ENCODE results near the gene SENP8.
"Not testable (repeated sequence)": the region's sequence is repeated elsewhere in the genome, so short reads cannot be mapped to it uniquely, and the experiment has no call there.

The SENP8 gene

DNA sequence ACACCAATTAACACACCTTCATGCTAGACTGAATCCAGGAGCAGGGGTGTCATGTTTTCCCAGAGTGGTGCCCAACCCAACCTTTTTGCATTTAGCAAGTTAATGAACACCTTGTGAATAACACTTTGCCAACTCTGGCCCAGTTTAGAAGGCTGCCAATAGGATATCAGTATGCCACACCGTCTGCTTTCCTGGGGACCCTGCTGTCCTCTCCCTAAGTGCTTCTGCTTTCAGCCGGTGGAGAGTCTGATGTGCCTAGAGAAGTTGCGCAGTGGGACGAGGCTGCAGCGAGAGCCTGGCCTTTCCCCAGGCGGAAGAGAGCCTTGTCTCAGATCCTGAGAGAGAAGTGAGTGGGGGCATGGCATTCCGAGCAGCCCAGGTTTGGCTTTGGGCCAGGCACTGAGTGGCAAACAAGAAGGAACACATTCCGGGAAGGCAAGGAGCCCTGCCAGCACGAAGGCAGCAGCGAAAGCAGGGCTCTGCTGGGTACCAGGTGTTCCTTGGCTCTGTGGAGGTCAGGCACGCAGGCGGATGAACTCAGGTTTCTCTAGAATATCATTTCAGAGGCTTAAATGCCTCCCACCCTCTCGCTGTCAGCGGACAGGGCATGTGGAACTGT lies 36.9 kb downstream of the SENP8 start:
- DNase-seq (ENCODE audit: low read depth, low spot score) = peak; percentile 93

DNA sequence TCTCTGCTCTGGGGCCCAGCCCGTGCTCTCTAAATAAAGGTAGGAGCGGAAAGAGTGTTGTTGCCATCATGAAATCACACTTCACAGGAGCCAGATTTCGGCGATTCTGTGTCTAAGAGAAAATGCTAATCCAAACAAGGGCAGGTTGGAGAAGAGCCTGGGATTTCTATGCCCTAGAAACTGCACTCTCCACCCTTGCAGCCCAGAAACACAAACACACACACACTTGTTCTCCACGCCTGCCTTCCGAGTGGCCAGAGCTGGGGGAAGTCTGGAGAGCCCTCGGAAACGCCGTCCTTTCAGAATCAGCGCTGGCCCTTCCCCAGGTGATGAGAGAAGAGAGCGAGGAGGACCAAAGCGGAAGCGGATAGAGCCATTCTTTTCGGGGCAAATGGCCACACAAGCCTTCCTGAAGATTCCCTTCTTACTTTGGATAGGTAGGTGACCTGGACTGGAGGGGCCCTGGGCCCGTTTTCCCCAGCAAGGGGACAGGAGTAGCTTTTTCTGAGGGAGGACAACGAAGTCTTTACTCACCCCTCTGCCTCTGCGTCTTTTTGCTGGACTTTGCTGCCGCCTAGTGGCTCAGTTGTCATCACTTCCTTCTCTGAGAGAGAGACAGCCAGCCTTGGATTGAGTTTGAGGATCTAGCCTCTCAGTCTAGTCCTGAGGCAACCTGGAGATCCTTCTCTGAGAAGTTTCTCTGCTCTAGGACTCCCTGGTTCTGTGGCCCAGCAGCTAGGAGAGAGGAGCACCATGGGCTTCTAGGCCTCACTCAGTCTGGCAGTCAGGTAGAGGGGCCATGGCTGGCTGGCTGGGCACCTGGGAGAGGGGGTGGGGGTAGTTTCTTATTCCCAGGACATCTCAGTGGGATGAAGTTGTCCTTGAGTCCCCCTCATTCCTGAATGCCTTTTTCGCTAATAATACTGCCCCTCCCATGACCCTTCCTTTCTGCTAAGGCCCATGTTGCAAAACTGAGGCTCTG lies 37.7 kb downstream of the SENP8 start:
- peak; percentile 92 for DNase-seq (ENCODE audit: low read depth, low spot score)

DNA sequence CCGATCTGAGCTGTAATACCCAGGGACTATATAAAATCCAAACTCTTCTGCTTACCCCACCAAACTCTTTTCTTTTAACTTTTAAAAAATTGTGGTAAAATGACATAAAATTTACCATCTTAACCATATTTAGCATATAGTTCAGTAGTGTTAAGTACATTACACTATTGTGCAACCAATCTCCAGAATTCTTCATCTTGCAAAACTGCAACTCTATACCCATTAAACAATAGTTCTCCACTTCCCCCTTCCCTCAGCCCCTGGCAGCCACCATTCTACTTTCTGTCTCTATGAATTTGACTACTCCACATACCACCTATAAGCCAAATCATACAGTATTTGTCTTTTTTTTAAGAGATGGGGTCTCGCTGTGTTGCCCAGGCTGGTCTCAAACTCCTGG lies 38.7 kb downstream of the SENP8 start:
- no peak for DNase-seq (ENCODE audit: low read depth, low spot score)

DNA sequence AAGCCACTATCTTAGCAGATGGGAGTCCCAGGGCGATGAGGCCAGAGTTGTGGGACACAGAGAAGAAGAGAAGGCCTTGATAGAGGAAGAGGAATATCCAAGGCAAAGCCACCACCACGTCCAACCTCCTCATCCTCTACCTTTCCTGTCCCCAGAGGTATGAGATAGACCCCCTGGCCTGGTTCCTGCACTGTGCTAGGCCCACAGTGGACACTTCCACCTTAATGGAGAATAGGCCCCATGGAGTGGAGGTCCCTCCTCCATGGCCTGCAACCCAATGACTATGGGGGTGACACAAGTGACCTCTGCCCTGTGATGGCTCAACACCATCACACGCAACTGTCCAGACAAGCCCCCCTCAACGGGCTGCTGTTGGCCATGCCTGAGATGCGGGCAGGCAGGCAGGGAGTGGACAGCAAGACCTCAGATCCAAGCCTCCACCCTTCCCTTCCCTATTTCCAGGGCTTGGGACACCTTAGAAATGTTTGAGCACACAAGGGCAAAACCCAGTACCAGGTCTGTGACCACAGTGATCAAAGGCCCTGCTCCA lies 42.6 kb downstream of the SENP8 start:
- DNase-seq (ENCODE audit: low read depth, low spot score) = no peak

DNA sequence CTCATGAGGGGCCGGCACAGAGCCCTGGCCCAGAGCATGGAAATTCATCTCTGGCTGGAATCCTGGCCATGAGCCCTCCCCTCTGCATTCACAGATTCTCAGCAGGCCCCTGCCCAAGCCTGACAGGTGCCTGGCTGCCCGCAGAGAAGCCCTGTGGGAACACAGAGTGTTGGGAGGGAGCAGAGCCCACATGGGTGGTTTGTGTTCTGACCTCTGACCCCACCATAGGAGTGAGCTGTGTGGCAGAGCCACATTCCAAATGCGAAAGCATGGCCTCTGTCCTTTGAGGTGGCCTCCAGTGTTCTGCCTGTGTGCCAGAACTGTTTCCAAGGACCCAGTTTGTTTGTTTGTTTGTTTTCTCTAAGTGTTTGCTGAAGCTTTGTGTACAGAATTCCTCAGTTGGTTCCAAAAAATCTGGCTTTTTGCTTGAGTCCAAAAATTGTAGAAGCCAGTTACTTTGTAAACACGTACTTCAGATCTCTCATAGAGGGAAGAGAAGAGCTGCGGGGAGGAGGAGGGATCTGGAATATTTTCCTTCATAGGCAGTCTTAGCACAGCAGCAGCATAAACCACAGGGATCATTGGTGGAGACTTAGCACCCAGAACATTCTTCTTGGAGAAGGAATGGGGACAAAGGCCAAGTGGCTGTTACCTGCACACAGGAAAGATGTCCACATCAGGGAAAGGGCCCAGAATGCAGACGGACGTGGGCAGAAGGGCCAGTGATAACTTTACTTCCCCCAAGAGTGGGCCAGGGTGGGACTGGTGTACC lies 43.3 kb downstream of the SENP8 start:
- DNase-seq (ENCODE audit: low read depth, low spot score) = no peak

DNA sequence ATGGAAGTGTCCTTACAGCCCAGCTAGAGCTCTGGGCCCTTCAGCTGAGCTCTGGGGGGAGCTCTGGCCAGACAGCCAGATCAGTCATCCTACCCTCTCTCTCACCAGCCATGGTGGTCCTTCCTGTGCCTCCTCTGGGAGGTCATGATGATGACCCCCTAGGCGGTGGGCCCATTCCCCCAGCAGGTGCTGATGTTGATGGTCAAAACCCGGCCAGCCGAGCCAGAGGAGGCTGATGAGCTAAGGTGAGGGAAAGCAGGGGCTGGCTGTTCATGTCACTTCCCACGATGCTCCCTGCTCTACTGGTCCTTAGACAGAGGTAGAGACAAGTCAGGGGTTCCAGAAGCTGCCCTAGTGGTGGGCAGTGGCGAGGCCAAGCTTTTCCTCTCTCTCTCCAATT lies 44.4 kb downstream of the SENP8 start:
- DNase-seq (ENCODE audit: low read depth, low spot score) = no peak

DNA sequence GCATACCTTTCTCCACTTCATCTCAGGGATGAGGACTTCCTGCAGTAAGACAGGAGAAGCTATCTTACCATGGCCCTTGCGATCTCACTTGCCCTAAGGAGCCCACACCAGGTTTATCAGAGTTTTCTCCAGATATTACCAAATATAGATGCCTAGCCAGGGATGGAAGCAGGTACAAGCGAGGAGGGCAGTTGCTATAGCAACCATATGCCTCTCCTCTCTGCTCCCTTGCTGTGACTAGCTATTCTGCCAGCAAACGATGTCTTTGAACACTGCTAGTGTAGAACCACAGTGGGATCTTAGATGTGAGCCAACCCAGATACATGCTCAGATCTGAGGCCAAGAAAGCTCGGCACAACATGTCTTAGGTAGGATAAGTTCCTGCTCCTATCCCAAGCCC lies 45.5 kb downstream of the SENP8 start:
- DNase-seq (ENCODE audit: low read depth, low spot score) = no peak

DNA sequence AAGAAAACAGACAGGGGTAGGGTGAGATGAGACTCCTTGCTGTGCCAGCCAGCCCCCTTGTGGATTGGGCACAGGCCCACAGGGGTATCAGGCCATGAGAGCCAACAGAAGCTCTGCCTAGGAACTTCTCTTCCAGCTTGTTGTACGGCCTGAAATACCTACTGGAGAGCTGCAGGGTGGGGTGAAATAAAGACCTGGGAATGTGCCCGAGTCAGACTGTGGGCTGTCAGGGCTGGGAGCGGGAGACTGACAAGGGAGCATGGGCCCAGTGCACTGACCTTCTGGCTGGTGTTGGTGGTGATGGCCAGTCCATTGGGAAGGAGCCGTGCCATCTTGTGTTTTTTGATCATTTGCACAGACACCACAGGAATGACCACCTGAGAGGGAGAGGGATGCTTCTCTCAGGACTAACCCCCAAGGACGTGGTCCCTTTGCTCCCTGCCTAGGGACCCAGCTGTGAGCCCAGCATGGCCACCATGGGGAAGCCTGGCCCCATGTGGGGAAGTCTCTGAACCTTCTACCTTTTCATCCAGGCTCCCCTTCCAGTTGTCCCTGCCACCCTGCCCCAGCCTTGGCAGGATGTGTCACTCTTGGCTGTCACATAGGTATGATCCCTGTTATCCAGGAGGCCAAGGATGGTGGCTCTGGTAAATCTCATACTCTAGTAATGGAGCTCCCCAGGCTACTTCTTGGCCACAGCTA lies 48.7 kb downstream of the SENP8 start:
- no peak for DNase-seq (ENCODE audit: low read depth, low spot score)

DNA sequence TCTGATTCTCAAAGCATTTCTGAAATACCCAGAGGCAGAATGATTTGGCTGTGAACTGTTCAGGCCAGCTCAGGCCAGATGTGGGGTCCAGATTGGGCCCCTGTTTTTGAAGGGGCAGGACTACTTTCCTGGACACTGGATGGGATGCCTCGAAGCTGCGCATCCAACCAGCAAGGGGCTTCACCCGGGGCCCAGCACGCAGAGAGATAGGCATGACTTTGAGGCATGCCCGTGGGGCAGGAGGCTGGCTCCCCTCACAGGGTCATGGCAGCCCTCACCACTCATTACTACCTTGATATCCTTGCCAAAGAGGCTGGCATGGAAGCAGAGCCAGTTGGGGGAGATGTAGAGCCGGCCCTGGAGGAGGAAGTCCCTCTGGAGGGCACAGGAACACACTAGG lies 49.2 kb downstream of the SENP8 start:
- DNase-seq (ENCODE audit: low read depth, low spot score) = no peak

DNA sequence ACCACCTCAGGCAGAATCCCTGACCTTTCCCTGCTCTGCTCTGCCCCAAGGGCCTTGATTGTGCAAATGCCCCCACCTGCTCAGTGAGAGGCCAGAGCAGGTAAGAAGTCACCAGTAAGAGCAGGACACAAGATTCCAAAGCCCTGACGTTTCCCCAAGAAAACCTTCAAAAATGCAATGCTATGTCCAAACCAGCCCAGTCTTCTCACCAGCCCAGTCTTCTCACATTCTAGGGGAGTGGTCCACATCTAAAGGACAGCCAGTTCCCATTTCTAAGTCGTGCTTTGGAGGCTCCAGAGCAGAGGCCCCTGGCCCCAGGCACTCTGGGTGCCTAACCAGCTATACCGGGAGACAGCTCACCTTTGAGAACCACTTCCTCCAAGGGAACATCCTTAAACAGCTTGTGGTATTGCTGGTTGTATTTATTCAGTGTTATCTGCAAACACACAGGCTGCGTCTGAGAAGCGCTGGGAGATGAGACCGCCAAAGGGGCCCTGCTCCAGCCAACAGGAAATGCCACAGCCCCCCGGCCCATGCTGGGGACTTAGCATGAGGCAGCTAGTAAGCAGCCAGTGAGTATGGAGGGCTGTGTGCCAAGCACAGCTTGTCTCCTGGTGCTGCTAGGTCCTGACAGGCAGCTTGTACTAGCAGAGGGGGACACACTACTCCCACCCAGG lies 50.1 kb downstream of the SENP8 start:
- peak; percentile 73 for DNase-seq (ENCODE audit: low read depth, low spot score)

DNA sequence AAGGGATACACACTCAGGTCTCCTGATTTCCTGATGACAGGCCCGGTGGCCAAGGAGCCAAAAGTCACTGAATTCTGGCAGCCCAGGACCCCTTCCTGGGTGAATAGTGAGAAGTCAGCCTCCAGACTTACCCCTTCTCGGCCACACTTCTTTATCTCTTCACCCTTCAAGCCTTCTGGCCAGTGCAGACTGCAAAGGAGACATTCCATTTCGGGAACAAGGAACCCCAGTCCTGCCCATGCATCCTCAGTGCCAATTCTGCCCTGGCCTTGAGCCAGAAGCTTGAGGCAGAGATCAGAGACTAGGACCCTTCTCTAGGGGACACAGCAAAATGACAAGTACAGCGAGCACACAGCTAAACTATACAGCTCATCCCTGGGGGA lies 50.6 kb downstream of the SENP8 start:
- peak; percentile 19 for DNase-seq (ENCODE audit: low read depth, low spot score)

DNA sequence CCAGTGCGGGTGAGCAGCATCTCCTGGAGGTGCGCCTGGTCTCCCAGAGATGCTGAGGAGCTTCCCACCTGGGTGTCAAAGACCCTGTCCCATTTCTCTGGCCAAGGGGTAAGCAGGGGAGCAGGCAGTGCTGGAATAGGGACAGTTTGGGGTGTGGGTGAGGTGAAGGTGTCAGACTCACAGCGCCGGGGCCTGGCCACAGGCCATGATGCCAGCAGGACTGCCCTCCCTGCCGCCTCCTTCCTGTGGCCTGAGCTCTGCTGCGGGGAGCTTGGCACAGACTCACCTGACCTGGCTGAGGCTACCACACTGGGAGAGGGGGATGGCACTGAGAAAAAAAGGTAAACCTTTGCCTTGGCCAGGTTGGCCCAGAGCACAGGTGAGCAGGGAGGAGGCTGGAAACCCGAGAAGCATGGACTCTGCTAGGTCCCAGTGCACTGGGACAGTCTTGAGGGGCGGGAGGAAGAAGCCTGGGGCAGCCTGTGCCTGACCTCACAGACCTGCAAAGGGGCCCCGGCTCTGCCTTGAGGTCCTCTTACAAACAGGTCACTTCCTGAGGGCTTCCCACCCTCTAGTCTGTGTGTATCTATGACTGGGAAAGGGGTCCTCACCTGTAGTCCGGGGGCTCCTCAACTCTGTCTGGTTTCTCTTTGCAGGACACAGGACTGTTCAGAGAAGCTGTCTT lies 51.2 kb downstream of the SENP8 start:
- DNase-seq (ENCODE audit: low read depth, low spot score) = no peak

DNA sequence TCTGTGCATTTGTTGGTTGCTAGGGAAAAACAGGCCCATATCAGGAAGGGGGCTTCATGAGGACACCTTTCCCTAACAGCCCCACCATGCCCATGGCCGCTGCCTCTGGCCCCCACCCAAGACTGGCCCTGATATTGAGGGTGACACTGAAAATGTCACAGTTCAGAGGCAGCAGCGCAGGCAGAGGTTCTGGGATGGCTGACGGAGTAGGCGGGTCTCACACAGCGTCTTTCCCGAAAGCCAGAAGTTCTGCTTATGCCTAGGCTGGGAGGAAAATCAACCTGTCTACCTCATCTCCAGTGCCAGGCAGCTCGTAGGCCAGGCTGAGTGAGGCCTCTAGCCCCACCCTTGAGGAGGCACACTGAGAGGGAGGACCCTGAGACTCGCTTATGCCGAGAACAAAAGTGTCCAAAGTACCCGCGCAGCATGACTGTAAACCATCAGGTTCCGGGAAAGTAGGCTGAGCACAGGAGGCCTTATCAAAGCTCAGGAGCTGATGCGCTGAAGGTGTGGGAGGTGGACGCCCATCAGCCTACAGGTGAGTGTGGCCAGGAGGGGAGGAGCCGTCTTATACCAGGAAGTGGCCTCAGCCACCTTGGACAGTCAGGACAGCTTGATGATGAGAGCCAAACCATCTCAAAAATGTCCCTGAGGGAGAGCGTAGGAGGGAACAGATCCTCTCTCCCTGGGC lies 51.9 kb downstream of the SENP8 start:
- no peak for DNase-seq (ENCODE audit: low read depth, low spot score)

DNA sequence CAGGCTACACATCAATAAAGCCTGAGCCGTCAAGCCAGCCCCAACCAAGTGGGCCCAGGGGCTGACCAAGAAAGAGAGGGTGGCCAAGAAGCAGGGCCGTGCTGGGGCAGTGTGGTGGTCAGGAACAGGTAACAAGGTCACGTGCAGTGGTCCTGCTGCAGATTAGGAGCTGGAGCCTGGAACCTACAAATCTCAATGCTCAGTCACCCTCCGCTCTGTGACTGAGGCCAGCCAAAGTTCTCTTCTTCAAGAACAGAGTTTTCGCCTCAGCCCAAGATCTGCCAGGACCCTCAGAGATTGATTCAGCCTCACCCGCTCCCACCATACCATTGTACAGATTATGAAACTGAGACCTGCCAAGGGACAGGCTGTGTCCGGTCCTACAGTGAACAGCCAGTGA lies 52.5 kb downstream of the SENP8 start:
- DNase-seq (ENCODE audit: low read depth, low spot score) = no peak

DNA sequence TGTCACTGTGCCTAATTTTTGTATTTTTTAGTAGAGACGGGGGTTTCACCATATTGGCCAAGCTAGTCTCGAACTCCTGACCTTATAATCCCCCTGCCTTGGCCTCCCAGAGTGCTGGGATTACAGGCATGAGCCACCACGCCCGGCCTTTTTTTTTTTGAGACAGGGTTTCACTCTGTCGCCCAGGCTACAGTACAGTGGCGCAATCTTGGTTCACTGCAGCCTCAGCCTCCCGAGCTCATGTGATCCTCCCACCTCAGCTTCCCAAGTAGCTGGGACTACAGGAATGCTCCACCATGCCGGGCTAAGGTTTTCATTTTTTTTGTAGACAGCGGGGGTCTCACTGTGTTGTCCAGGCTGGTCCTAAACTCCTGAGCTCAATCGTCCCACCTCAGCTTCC lies 53.8 kb downstream of the SENP8 start:
- not testable (repeated sequence) for DNase-seq (ENCODE audit: low read depth, low spot score)

DNA sequence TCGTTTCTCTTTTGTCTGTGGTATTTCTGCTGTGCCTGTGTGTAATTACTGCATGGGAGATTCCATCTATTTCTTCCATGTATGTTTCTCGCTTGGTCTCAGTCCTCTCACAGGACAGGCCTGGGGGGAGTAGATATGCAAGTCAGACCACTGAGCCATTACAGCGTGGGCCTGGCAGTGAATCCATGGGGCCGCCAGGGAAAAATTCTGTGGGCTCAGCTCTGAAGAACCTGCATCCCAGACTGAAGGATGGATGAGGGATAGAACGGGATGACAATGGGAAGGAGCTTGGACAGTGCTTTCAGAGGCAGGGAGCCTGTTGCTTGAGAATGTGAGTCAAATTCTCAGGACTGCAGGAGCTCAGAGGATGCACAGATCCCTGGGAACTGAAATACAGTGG lies 54.6 kb downstream of the SENP8 start:
- no peak for DNase-seq (ENCODE audit: low read depth, low spot score)

DNA sequence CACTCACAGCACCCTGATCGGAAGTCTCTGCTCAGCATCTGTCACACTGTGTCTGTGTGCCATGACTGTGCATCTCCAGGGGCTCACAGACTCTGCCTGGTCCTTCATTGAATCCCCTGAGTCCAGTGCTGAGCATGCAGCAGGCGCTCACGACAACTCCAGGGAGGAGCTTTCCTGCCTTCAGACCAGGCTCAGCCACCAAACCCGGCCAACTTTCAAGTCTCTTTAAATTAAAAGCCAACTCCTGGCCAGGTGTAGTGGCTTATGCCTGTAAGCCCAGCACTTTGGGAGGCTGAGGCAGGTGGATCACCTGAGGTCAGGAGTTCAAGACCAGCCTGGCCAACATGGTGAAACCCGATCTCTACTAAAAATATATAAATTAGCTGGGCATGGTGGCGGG lies 55.2 kb downstream of the SENP8 start:
- no peak for DNase-seq (ENCODE audit: low read depth, low spot score)

DNA sequence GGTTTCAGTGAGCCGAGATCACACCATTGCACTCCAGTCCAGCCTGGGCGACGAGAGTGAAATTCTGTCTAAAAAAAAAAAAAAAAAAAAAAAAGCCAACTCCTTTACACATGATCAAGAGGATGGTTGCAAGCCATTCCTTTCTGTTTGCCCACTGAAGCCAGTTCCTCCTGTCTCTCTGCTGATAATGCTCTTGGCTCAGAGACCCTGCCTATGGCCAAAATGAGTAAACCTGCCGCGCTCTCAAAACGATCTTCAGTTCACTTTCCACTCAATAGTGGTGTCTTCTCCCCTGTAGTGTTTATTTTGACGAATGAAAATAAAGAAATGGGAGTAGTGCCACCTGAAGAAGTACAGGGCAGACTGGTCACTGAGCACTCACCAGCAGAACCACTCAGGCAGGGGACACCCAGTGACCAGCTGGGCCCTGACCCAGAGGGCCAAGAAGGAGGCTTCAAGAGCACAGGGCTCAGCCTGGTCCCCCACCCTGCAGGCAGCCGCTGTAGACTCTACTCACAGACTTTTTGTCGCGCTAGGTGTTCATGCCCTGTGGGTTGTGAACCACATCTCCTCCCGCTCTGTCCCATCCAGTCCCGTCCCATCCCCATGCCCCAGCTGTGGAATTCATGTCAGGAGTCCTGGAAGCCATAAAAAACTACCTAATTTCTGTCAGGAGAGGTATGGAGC lies 55.8 kb downstream of the SENP8 start:
- no peak for DNase-seq (ENCODE audit: low read depth, low spot score)

DNA sequence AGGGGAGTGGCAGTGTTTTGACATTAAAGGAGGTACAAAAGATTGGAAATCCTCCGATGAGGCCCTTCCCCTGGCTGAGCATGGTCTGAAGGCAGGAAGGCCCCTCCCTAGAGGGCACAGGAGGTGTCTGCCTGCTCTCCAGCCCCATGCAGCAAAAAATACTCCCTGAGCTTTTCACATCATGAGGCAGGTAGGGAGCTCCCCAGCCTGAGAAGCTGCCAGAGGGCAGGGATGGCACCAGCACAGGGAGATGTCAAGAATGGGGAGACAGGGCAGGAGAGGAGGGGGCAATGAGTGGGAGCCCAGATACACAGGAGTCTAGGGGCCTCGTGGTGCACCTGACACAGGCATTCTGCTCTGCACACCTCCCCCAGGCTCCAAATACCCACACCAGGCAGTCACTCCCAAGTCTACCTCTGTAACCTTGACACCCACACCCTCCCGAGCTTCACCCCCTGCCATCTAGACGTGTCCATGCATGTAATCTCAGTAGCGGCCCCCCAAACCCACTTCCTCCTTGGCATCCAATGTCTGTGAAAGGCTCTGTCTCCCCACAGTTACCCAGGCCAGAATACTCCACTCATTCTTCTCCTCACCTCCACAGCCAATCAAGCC lies 56.5 kb downstream of the SENP8 start:
- DNase-seq (ENCODE audit: low read depth, low spot score) = no peak

All from astrocyte of the hippocampus (primary cell).